B cell (primary cell): ENCODE measurements around the gene GRID1. TPM values are rescaled to one million over a fixed set of nuclear protein-coding genes. Genes with fewer than 3 reads are reported as not detected.

ENCODE experiments used
- ATAC-seq: fragments of 200-7000 bp; cut with Tn5 transposase; one replicate; pipeline ENCODE4 v1.10.0; 2021; ENCODE audit warnings: low read depth, mild to moderate bottlenecking, moderate number of reproducible peaks, moderate library complexity
- CTCF ChIA-PET: fragments of 350-600 bp; sonication (Branson Sonifier 250); formaldehyde crosslinking; loops from one replicate; lab custom pipeline; 2021; ENCODE audit warnings: antibody characterized with exemption, inconsistent platforms; lab: Charles Lee
- POLR2A ChIA-PET: fragments of 350-600 bp; sonication (Branson Sonifier 250); formaldehyde crosslinking; loops from one replicate; lab custom pipeline; 2021; ENCODE audit warnings: antibody characterized with exemption; lab: Charles Lee
- DNase-seq: peaks from one replicate; pipeline ENCODE4 v3.0.0; 2013
- H2AFZ ChIP-seq: 2 replicates; pipeline ENCODE4 v1.6.1; 2012; ENCODE audit warnings: mild to moderate bottlenecking, low read depth, low read length; ENCODE audit not compliant: insufficient read depth, poor library complexity, severe bottlenecking
- H3K27ac ChIP-seq, 2 donors: 1 replicate in 1 of 2; 2 replicates in 1 of 2; pipeline ENCODE4 v1.5.1; 2012 to 2013; ENCODE audit warnings: low read length in 2 of 2, mild to moderate bottlenecking in 2 of 2, moderate library complexity in 1 of 2
- H3K27me3 ChIP-seq, 4 experiments: fragments of 200-600 bp in 1 of 4; sonication (generic) in 1 of 4; replicated peaks in 1 of 4; 1 replicate in 2 of 4; 2 replicates in 2 of 4; pipeline versions ENCODE4 v1.6.1 to v1.7.0; 2013 to 2016; ENCODE audit warnings: low read length in 3 of 4, mild to moderate bottlenecking in 2 of 4, mixed read lengths in 1 of 4, moderate library complexity in 1 of 4; ENCODE audit not compliant: insufficient read depth in 4 of 4, control insufficient read depth in 3 of 4; ENCODE audit errors: control extremely low read depth in 1 of 4
- H3K36me3 ChIP-seq, 2 experiments: replicated peaks in 1 of 2; 1 replicate in 1 of 2; 2 replicates in 1 of 2; pipeline versions ENCODE4 v1.6.1 to v1.7.1; 2013; ENCODE audit warnings: low read length in 1 of 2; ENCODE audit not compliant: insufficient read depth in 2 of 2, control insufficient read depth in 1 of 2; ENCODE audit errors: control extremely low read depth in 1 of 2, extremely low read depth in 1 of 2
- H3K4me1 ChIP-seq, 2 donors: fragments of 200-600 bp in 1 of 2; sonication (generic) in 1 of 2; 1 replicate in 1 of 2; 2 replicates in 1 of 2; pipeline versions ENCODE4 v1.5.1 to v1.6.1; 2013 to 2017; ENCODE audit warnings: low read length in 2 of 2; ENCODE audit not compliant: control insufficient read depth in 2 of 2, insufficient read depth in 2 of 2
- H3K4me2 ChIP-seq: replicated peaks from 2 replicates; pipeline ENCODE3; 2012; ENCODE audit warnings: mild to moderate bottlenecking, low read depth, low read length; ENCODE audit not compliant: poor library complexity, severe bottlenecking
- H3K4me3 ChIP-seq, 5 experiments: fragments of 200-600 bp in 1 of 5; sonication (generic) in 1 of 5; 1 replicate in 3 of 5; 2 replicates in 2 of 5; pipeline versions ENCODE4 v1.5.1 to v1.7.0; 2011 to 2016; ENCODE audit warnings: low read length in 4 of 5, mild to moderate bottlenecking in 4 of 5, low read depth in 2 of 5, control low read depth in 1 of 5, moderate library complexity in 1 of 5; ENCODE audit not compliant: insufficient read depth in 1 of 5; ENCODE audit errors: control extremely low read depth in 1 of 5, extremely low read depth in 1 of 5
- H3K79me2 ChIP-seq: fragments of 200-600 bp; sonication (generic); one replicate; pipeline ENCODE4 v1.6.0; 2016; ENCODE audit warnings: low read length; ENCODE audit not compliant: control insufficient read depth, insufficient read depth
- H3K9ac ChIP-seq: fragments of 200-600 bp; sonication (generic); 2 replicates; pipeline ENCODE4 v1.6.1; 2017; ENCODE audit warnings: mild to moderate bottlenecking, low read length, moderate library complexity
- H3K9me3 ChIP-seq, 3 donors: one replicate each; pipeline versions ENCODE4 v1.6.1 to v1.7.1; 2013; ENCODE audit warnings: low read length in 2 of 3; ENCODE audit not compliant: control insufficient read depth in 2 of 3, insufficient read depth in 1 of 3; ENCODE audit errors: control extremely low read depth in 1 of 3
- H4K20me1 ChIP-seq: 2 replicates; pipeline ENCODE4 v1.6.0; 2012; ENCODE audit warnings: mild to moderate bottlenecking, low read length; ENCODE audit not compliant: insufficient read depth, control insufficient read depth, poor library complexity, severe bottlenecking
- H3K27ac Mint-ChIP-seq: one replicate; pipeline ENCODE4 v1.8.0; 2021; ENCODE audit warnings: mixed read lengths
- H3K27me3 Mint-ChIP-seq: one replicate; pipeline ENCODE4 v1.8.0; 2021; ENCODE audit warnings: mixed read lengths
- H3K4me1 Mint-ChIP-seq: one replicate; pipeline ENCODE4 v1.8.0; 2021; ENCODE audit warnings: mixed read lengths
- H3K4me3 Mint-ChIP-seq: one replicate; pipeline ENCODE4 v1.8.0; 2021; ENCODE audit warnings: mixed read lengths
- H3K9me3 Mint-ChIP-seq: one replicate; pipeline ENCODE4 v1.8.0; 2022; ENCODE audit warnings: mixed read lengths; ENCODE audit not compliant: insufficient read depth
- EZH2 ChIP-seq: IDR thresholded peaks from 2 replicates; pipeline ENCODE4 v1.6.1; 2012; ENCODE audit warnings: borderline replicate concordance, low read depth, mild to moderate bottlenecking, moderate library complexity, low read length; ENCODE audit not compliant: insufficient read depth, poor library complexity, severe bottlenecking
- WGBS: methylation state at CpG from one replicate; pipeline ENCODE4 v1.1.5; 2013; ENCODE audit warnings: missing lambda C conversion rate; ENCODE audit not compliant: insufficient coverage; 5-methylcytosine and 5-hydroxymethylcytosine counted together
- intact Hi-C: fragments of 100-400 bp; cut with micrococcal nuclease; formaldehyde crosslinking; loops from one replicate; pipeline ENCODE4 v1.10.0; 2022
- polyA plus RNA-seq: library from polyadenylated mRNA; depleted of rRNA; stranded (reverse); fragments of >200 nt; gene quantifications from 2 replicates; pipeline ENCODE4 v1.2.3, GENCODE V29; 2012
- total RNA-seq, 2 donors: library from RNA; stranded (reverse); fragments of 120-200 nt in 1 of 2; gene quantifications; 1 replicate in 1 of 2; 2 replicates in 1 of 2; pipeline versions ENCODE4 v1.2.3 to v1.2.4, GENCODE V29; 2013 to 2022
- TF ChIP-seq, protein P1 (sequence below): fragments of 200-600 bp; IDR thresholded peaks from one replicate; pipeline ENCODE4 v1.8.0; 2022; ENCODE audit warnings: antibody characterized with exemption, mild to moderate bottlenecking

The GRID1 gene
- total and polyA plus RNA-seq, 2 donors (not counting 1 experiment from before 2014, with no cell fraction given), result not detected

DNA sequence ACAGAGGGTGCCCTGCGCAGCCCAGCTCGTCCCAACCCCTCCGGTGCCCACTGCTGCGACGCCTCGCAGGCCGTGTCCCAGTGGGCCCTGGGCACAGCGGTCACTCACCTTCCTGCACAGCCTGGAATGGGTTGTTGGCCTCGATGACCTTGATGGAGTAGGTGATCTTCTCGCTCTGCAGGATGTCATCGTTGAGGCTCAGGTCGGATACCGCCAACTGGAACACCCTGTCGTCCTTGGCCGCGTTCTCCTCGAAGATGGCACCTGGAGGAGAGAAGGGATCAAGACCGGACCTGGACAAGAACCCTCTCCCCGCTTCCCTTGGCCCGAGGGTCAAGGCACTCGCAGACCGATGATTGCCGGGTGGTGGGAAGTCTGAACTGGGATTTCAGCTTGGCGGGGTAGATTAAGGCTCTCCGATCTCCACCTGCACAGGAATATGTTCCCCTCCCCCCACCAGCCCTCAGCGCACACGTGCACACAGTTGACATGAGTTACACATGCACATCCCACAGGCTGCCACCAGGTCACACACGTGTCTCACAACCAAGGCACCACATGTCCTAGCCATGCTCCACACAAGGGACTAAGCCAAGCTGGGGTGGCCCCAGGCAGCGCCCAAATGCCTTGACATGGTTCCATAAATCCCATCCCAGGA is 2.6 kb downstream of the GRID1 start:
- no peak overlapping the region for H3K27ac ChIP-seq
- H2AFZ ChIP-seq, result no peak overlapping the region
- ChIA-PET POLR2A (no interaction called here), CTCF (interaction anchor here (0.9 kb wide), 1 partner anchor 12 kb away, joined by 3 read pairs; no protein-coding TSS in a partner anchor)
- no peak overlapping the region for H3K27ac Mint-ChIP-seq
- peak overlapping the region; percentile 48 for H3K4me2 ChIP-seq
- peak overlapping the region; percentile 61 for H3K4me3 Mint-ChIP-seq
- DNase-seq (peak; percentile 27), ATAC-seq (no peak)
- intact Hi-C loops, result no loop called here
- H3K9ac ChIP-seq, result no peak overlapping the region
- H3K4me1 ChIP-seq, result peaks cover 28 to 35% of the 10 kb centered on the region in 2 donors
- H3K27me3 Mint-ChIP-seq, result peaks cover 46% of the 10 kb centered on the region
- peaks cover 0 to 3% (median 0%) of the 10 kb centered on the region in 3 donors for H3K9me3 ChIP-seq
- TF ChIP-seq, protein P1, sequence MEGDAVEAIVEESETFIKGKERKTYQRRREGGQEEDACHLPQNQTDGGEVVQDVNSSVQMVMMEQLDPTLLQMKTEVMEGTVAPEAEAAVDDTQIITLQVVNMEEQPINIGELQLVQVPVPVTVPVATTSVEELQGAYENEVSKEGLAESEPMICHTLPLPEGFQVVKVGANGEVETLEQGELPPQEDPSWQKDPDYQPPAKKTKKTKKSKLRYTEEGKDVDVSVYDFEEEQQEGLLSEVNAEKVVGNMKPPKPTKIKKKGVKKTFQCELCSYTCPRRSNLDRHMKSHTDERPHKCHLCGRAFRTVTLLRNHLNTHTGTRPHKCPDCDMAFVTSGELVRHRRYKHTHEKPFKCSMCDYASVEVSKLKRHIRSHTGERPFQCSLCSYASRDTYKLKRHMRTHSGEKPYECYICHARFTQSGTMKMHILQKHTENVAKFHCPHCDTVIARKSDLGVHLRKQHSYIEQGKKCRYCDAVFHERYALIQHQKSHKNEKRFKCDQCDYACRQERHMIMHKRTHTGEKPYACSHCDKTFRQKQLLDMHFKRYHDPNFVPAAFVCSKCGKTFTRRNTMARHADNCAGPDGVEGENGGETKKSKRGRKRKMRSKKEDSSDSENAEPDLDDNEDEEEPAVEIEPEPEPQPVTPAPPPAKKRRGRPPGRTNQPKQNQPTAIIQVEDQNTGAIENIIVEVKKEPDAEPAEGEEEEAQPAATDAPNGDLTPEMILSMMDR, result no peak
- no peak for TF ChIP-seq EZH2
- peaks cover 33% of the 10 kb centered on the region for H3K4me1 Mint-ChIP-seq
- no peaks in the 10 kb centered on the region for H3K36me3 ChIP-seq
- peaks cover 0 to 58% (median 23%) of the 10 kb centered on the region in 4 experiments for H3K27me3 ChIP-seq
- WGBS, result 20% methylated on average over 28 of the region's 29 CpGs
- H4K20me1 ChIP-seq, result no peaks in the 10 kb centered on the region
- H3K9me3 Mint-ChIP-seq, result no peaks in the 10 kb centered on the region
- no peaks in the 10 kb centered on the region for H3K79me2 ChIP-seq
- no peak overlapping the region for H3K4me3 ChIP-seq

DNA sequence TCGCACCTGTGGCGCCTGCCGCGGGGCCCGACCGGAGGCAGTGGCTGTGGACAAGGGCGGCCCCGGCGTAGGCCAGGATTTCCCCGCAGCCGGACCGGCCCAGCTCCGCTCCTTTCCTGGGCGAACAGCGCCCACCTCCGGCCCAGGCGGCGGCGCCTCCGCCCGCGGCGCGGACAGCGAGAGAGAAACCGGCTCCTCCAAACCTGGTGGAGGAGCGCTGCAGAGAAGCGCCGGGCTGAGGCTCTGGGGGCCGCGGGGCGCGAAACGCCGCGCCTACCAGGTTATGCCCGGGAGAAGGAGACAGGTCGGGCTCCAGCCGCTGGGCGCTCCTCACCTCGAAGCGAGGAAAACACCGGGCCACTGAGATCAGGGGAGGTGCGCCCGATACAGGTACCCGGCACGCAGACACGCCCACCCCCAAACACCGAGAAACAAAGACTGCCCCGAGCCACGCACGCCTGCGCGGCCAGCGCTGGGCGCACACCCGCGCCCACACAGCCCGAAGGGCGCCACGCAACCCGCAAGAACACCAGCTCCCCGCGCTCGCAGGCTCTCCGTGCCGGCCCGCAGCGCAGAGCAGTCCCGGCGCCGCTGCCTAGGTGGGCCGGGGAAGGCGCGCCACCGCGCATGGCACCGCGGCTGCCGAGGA is 3.3 kb downstream of the GRID1 start:
- CTCF ChIA-PET, result no interaction called here
- H3K4me3 ChIP-seq, result no peak overlapping the region
- H3K4me1 ChIP-seq, result peaks cover 28 to 35% of the 10 kb centered on the region in 2 donors
- H3K9ac ChIP-seq, result no peak overlapping the region
- no peak overlapping the region for H3K27ac ChIP-seq
- TF ChIP-seq EZH2, result no peak
- TF ChIP-seq, protein P1, result no peak
- intact Hi-C loops, result no loop called here
- H3K4me1 Mint-ChIP-seq, result peaks cover 31% of the 10 kb centered on the region
- no peaks in the 10 kb centered on the region for H3K79me2 ChIP-seq
- 3% methylated on average over 80 of the region's 80 CpGs for WGBS
- H3K4me2 ChIP-seq, result peak overlapping the region; percentile 48
- H3K9me3 Mint-ChIP-seq, result no peaks in the 10 kb centered on the region
- peaks cover 0 to 51% (median 20%) of the 10 kb centered on the region in 4 experiments for H3K27me3 ChIP-seq
- POLR2A ChIA-PET, result no interaction called here
- H3K27ac Mint-ChIP-seq, result no peak overlapping the region
- no peak overlapping the region for H2AFZ ChIP-seq
- peaks cover 39% of the 10 kb centered on the region for H3K27me3 Mint-ChIP-seq
- peak; percentile 10 for DNase-seq
- ATAC-seq, result no peak
- H3K9me3 ChIP-seq, result peaks cover 0 to 3% (median 0%) of the 10 kb centered on the region in 3 donors
- H4K20me1 ChIP-seq, result no peaks in the 10 kb centered on the region
- no peaks in the 10 kb centered on the region for H3K36me3 ChIP-seq
- H3K4me3 Mint-ChIP-seq, result no peak overlapping the region
